Endothelial cell of umbilical vein (primary cell): ENCODE measurements around the gene ZNRF1. TPM values are rescaled to one million over a fixed set of nuclear protein-coding genes. Genes with fewer than 3 reads are reported as not detected.

Experiments
- BruUV-seq: library from RNA; stranded (reverse); fragments of 400-500 nt; replicated peaks from 2 replicates; lab custom pipeline; 2021; lab: Mats Ljungman, UMichigan
- CTCF ChIA-PET: fragments of 300-600, 350-600 bp; sonication (Branson Sonifier 250); formaldehyde crosslinking; loops from one replicate; lab custom pipeline; 2021; ENCODE audit warnings: antibody characterized with exemption, inconsistent platforms; lab: Charles Lee
- POLR2A ChIA-PET: fragments of 300-600, 350-600 bp; sonication (Branson Sonifier 250); formaldehyde crosslinking; loops from one replicate; lab custom pipeline; 2021; ENCODE audit warnings: antibody characterized with exemption, inconsistent platforms; lab: Charles Lee
- DNase-seq: peaks from one replicate; pipeline ENCODE4 v3.0.0-alpha.2; 2011; ENCODE audit warnings: low read depth, low spot score
- FAIRE-seq: peaks from 2 replicates; lab custom pipeline; 2011; peaks lifted over from hg19 to GRCh38; lab: Jason Lieb, UNC
- H2AFZ ChIP-seq: 2 replicates; pipeline ENCODE4 v1.6.0; 2012; ENCODE audit warnings: low read depth, low read length, control low read depth, inconsistent platforms
- H3K27ac ChIP-seq: 2 replicates; pipeline ENCODE4 v1.5.1; 2011; ENCODE audit warnings: low read depth, mild to moderate bottlenecking, control low read depth, low read length, moderate library complexity; ENCODE audit not compliant: insufficient read depth
- H3K27me3 ChIP-seq, 2 experiments: 2 replicates each; pipeline versions ENCODE4 v1.6.0 to v1.6.1; 2011; ENCODE audit warnings: low read length in 2 of 2, mixed read lengths in 1 of 2; ENCODE audit not compliant: control insufficient read depth in 2 of 2, insufficient read depth in 2 of 2
- H3K36me3 ChIP-seq, 2 experiments: 2 replicates in 1 of 2; 3 replicates in 1 of 2; pipeline ENCODE4 v1.5.1; 2011; ENCODE audit warnings: low read length in 2 of 2, mild to moderate bottlenecking in 1 of 2, moderate library complexity in 1 of 2; ENCODE audit not compliant: control insufficient read depth in 2 of 2, insufficient read depth in 2 of 2; ENCODE audit errors: extremely low read depth in 1 of 2
- H3K4me1 ChIP-seq: 3 replicates; pipeline ENCODE4 v1.5.1; 2011; ENCODE audit warnings: mild to moderate bottlenecking, low read length; ENCODE audit not compliant: control insufficient read depth, insufficient read depth; ENCODE audit errors: extremely low read depth
- H3K4me2 ChIP-seq: 2 replicates; pipeline ENCODE4 v1.6.1; 2011; ENCODE audit warnings: low read length, control low read depth, mixed read lengths; ENCODE audit not compliant: insufficient read depth
- H3K4me3 ChIP-seq, 3 experiments: fragments of 200-600 bp in 1 of 3; sonication (generic), shearing (Covaris generic) in 1 of 3; replicated peaks in 1 of 3; 2 replicates each; pipeline ENCODE4 v1.5.1; 2011 to 2016; ENCODE audit warnings: control low read depth in 3 of 3, low read length in 3 of 3, mild to moderate bottlenecking in 2 of 3, inconsistent platforms in 1 of 3, low read depth in 1 of 3, moderate library complexity in 1 of 3; ENCODE audit not compliant: insufficient read depth in 1 of 3
- H3K79me2 ChIP-seq: 2 replicates; pipeline ENCODE4 v1.6.0; 2012; ENCODE audit warnings: low read length, inconsistent platforms; ENCODE audit not compliant: control insufficient read depth, insufficient read depth
- H3K9ac ChIP-seq: replicated peaks from 2 replicates; pipeline ENCODE3; 2011; ENCODE audit warnings: low read length, control low read depth; ENCODE audit not compliant: insufficient read depth; ENCODE audit errors: extremely low read depth
- H3K9me1 ChIP-seq: replicated peaks from 3 replicates; pipeline ENCODE4 v1.6.0; 2011; ENCODE audit warnings: mild to moderate bottlenecking, low read length; ENCODE audit not compliant: control insufficient read depth, insufficient read depth; ENCODE audit errors: extremely low read depth
- H3K9me3 ChIP-seq: replicated peaks from 2 replicates; pipeline ENCODE4 v1.5.1; 2012; ENCODE audit warnings: low read length, inconsistent platforms; ENCODE audit not compliant: control insufficient read depth, insufficient read depth
- H4K20me1 ChIP-seq: replicated peaks from 2 replicates; pipeline ENCODE3; 2011; ENCODE audit warnings: mild to moderate bottlenecking, low read length; ENCODE audit not compliant: control insufficient read depth, insufficient read depth; ENCODE audit errors: extremely low read depth
- CTCF ChIP-seq, 2 donors: IDR thresholded peaks; 1 replicate in 1 of 2; 2 replicates in 1 of 2; pipeline ENCODE4 v1.5.1; 2011; ENCODE audit warnings: low read length in 2 of 2, mild to moderate bottlenecking in 2 of 2, moderate library complexity in 2 of 2, control low read depth in 1 of 2, inconsistent platforms in 1 of 2, low read depth in 1 of 2; ENCODE audit not compliant: insufficient read depth in 1 of 2; ENCODE audit errors: extremely low read depth in 1 of 2
- EZH2 ChIP-seq: IDR thresholded peaks from 2 replicates; pipeline ENCODE4 v1.6.1; 2012; ENCODE audit warnings: borderline replicate concordance, low read depth, mild to moderate bottlenecking, moderate library complexity, low read length, inconsistent platforms; ENCODE audit not compliant: severe bottlenecking
- FOS ChIP-seq: IDR thresholded peaks from 2 replicates; pipeline ENCODE4 v1.6.1; 2011; ENCODE audit warnings: mild to moderate bottlenecking, low read length, moderate library complexity, borderline replicate concordance; ENCODE audit not compliant: insufficient read depth
- GATA2 ChIP-seq: IDR thresholded peaks from 2 replicates; pipeline ENCODE4 v1.7.0; 2011; ENCODE audit warnings: low read depth, mild to moderate bottlenecking, moderate library complexity, mixed read lengths, low read length; ENCODE audit not compliant: insufficient read length, insufficient read depth
- JUN ChIP-seq: IDR thresholded peaks from 2 replicates; pipeline ENCODE4 v1.6.1; 2011; ENCODE audit warnings: borderline replicate concordance, low read depth; ENCODE audit not compliant: insufficient read length, insufficient read depth
- POLR2A ChIP-seq: IDR thresholded peaks from 2 replicates; pipeline ENCODE4 v1.6.1; 2012; ENCODE audit warnings: low read depth, mild to moderate bottlenecking, control low read depth, low read length
- dilution Hi-C: fragments of 300-500 bp; cut with MboI; formaldehyde crosslinking; loops from one replicate; pipeline ENCODE4 v1.15.0; 2019; ENCODE audit warnings: low sequenced_read_pairs; ENCODE audit not compliant: extremely low pct_ligation_motif_present
- intact Hi-C: fragments of 100-400 bp; cut with micrococcal nuclease; formaldehyde crosslinking; loops from one replicate; pipeline ENCODE4 v1.10.0; 2022
- polyA plus RNA-seq, 4 experiments: library from polyadenylated mRNA; depleted of rRNA in 3 of 4; stranded (reverse) in 3 of 4; unstranded in 1 of 4; fragments of >200 nt; gene quantifications; 2 replicates each; pipeline versions ENCODE4 v1.2.1 to v1.2.3, GENCODE V29; 2011 to 2012; ENCODE audit warnings: missing spikeins in 1 of 4
- total RNA-seq: library from RNA; stranded (reverse); gene quantifications from 2 replicates; pipeline ENCODE4 v1.2.3, GENCODE V29; 2021

Gene ZNRF1
- total and polyA plus RNA-seq, 2 donors (not counting 3 experiments of a cell fraction or from before 2014, with no cell fraction given): 23.7 to 34.9 TPM

- Histone ChIP-seq H3K9me1 (no peaks in the 10 kb centered on the region), H2AFZ (no peak overlapping the region), H3K4me1 (peaks cover 19% of the 10 kb centered on the region), H4K20me1 (no peaks in the 10 kb centered on the region), H3K36me3 (peaks cover 0 to 3% of the 10 kb centered on the region in 2 experiments), H3K9ac (no peak overlapping the region), H3K4me2 (no peak overlapping the region), H3K27me3 (no peaks in the 10 kb centered on the region), H3K79me2 (no peaks in the 10 kb centered on the region), H3K9me3 (no peaks in the 10 kb centered on the region), H3K4me3 (no peak overlapping the region), H3K27ac (no peak overlapping the region)
- DNase-seq (no peak), FAIRE-seq (no peak)
- BruUV-seq: no TSS peak
- POLR2A ChIA-PET: no interaction called here
- intact Hi-C loops: no loop called here
- TF ChIP-seq GATA2: no peak
- TF ChIP-seq JUN: no peak
- TF ChIP-seq FOS: no peak
- no peak for TF ChIP-seq EZH2
- no peak for TF ChIP-seq CTCF (IDR thresholded peaks at IDR 0.05; ENCODE audit: extremely low read depth in 1 of 2, insufficient read depth in 1 of 2, low read depth in 1 of 2, low read length in 2 of 2)
- no peak for TF ChIP-seq POLR2A
- dilution Hi-C loops: no loop called here
- CTCF ChIA-PET: interaction anchor here (7.2 kb wide), 1 partner anchor 110 kb away, joined by 317 read pairs; the partner anchor contains the start of gene ZNRF1
Measured at GRCh38 chr16:75107505-75107904, 108.7 kb downstream of the ZNRF1 start.
